H1 (cell line): Measurements from ENCODE around the gene C2CD3. TPM values are rescaled to one million over a fixed set of nuclear protein-coding genes. Genes with fewer than 3 reads are reported as not detected.

Experiments used
- CTCF ChIA-PET: fragments of 300-600 bp; sonication (Branson Sonifier 250); formaldehyde crosslinking; loops from one replicate; lab custom pipeline; 2021; ENCODE audit not compliant: partially characterized antibody; lab: Charles Lee
- POLR2A ChIA-PET: fragments of 300-600 bp; sonication (Branson Sonifier 250); formaldehyde crosslinking; loops from one replicate; lab custom pipeline; 2021; ENCODE audit warnings: inconsistent platforms; ENCODE audit not compliant: partially characterized antibody; lab: Charles Lee
- DNase-seq, 2 experiments: peaks; one replicate each; pipeline versions ENCODE4 v3.0.0 to v3.0.0-alpha.2; 2010 to 2022; ENCODE audit warnings: low spot score in 2 of 2, low read depth in 1 of 2, mixed read lengths in 1 of 2
- FAIRE-seq: peaks from 2 replicates; lab custom pipeline; 2011; peaks lifted over from hg19 to GRCh38; lab: Jason Lieb, UNC
- H2AFZ ChIP-seq: 2 replicates; pipeline ENCODE4 v1.8.1; 2012; ENCODE audit warnings: low read length, inconsistent platforms
- H2AK5ac ChIP-seq: 2 replicates; pipeline ENCODE4 v1.6.1; 2013; ENCODE audit warnings: low read depth, low read length
- H2BK120ac ChIP-seq: replicated peaks from 2 replicates; pipeline ENCODE3; 2013; ENCODE audit warnings: low read depth, low read length, inconsistent platforms
- H2BK12ac ChIP-seq: 2 replicates; pipeline ENCODE4 v1.6.1; 2013; ENCODE audit warnings: low read depth, low read length
- H2BK15ac ChIP-seq: 2 replicates; pipeline ENCODE4 v1.6.1; 2013; ENCODE audit warnings: low read length
- H2BK20ac ChIP-seq: 2 replicates; pipeline ENCODE4 v1.6.1; 2013; ENCODE audit warnings: low read length
- H2BK5ac ChIP-seq: 2 replicates; pipeline ENCODE4 v1.6.1; 2013; ENCODE audit warnings: low read depth, low read length
- H3K14ac ChIP-seq: 2 replicates; pipeline ENCODE4 v1.6.1; 2013; ENCODE audit warnings: inconsistent platforms; ENCODE audit not compliant: insufficient read length
- H3K18ac ChIP-seq: 2 replicates; pipeline ENCODE4 v1.6.1; 2013; ENCODE audit warnings: low read length; ENCODE audit errors: extremely low read depth
- H3K23ac ChIP-seq: 2 replicates; pipeline ENCODE4 v1.6.1; 2013; ENCODE audit warnings: inconsistent platforms; ENCODE audit not compliant: insufficient read length
- H3K23me2 ChIP-seq: 2 replicates; pipeline ENCODE4 v1.6.1; 2013; ENCODE audit warnings: low read depth, low read length
- H3K27ac ChIP-seq: 2 replicates; pipeline ENCODE4 v1.6.1; 2011; ENCODE audit warnings: low read depth, low read length, inconsistent platforms
- H3K27me3 ChIP-seq, 4 experiments: replicated peaks in 1 of 4; 1 replicate in 1 of 4; 2 replicates in 3 of 4; pipeline versions ENCODE4 v1.6.1 to v1.8.1; 2011 to 2013; ENCODE audit warnings: low read length in 3 of 4, mild to moderate bottlenecking in 3 of 4, inconsistent platforms in 2 of 4, mixed read lengths in 2 of 4, moderate library complexity in 1 of 4; ENCODE audit not compliant: control insufficient read depth in 3 of 4, insufficient read depth in 3 of 4; ENCODE audit errors: extremely low read depth in 1 of 4
- H3K36me3 ChIP-seq, 4 experiments: 2 replicates each; pipeline versions ENCODE4 v1.6.1 to v1.8.1; 2011 to 2013; ENCODE audit warnings: mild to moderate bottlenecking in 4 of 4, low read length in 3 of 4, moderate library complexity in 2 of 4, control low read depth in 1 of 4, inconsistent platforms in 1 of 4; ENCODE audit not compliant: insufficient read depth in 4 of 4, control insufficient read depth in 2 of 4
- H3K4ac ChIP-seq: replicated peaks from 2 replicates; pipeline ENCODE3; 2013; ENCODE audit warnings: low read length, low read depth, mixed read lengths, inconsistent platforms; ENCODE audit not compliant: insufficient read length
- H3K4me1 ChIP-seq, 4 experiments: replicated peaks in 1 of 4; 1 replicate in 1 of 4; 2 replicates in 3 of 4; pipeline versions ENCODE4 v1.6.1 to v1.8.1; 2011 to 2013; ENCODE audit warnings: low read length in 3 of 4, inconsistent platforms in 2 of 4, mixed read lengths in 1 of 4; ENCODE audit not compliant: insufficient read depth in 4 of 4, control insufficient read depth in 3 of 4
- H3K4me2 ChIP-seq, 2 experiments: 2 replicates each; pipeline versions ENCODE4 v1.6.1 to v1.8.1; 2011 to 2013; ENCODE audit warnings: low read depth in 2 of 2, low read length in 2 of 2, control low read depth in 1 of 2, inconsistent platforms in 1 of 2, mild to moderate bottlenecking in 1 of 2; ENCODE audit not compliant: insufficient read depth in 1 of 2
- H3K4me3 ChIP-seq, 4 experiments: fragments of 200-600, 300-600 bp in 1 of 4; sonication (generic), shearing (Covaris generic), sonication (Bioruptor Twin) in 1 of 4; 2 replicates each; pipeline versions ENCODE4 v1.5.1 to v1.8.1; 2011 to 2016; ENCODE audit warnings: low read length in 4 of 4, low read depth in 3 of 4, control low read depth in 2 of 4, inconsistent platforms in 2 of 4, mild to moderate bottlenecking in 2 of 4, mixed read lengths in 1 of 4, moderate library complexity in 1 of 4; ENCODE audit not compliant: insufficient read depth in 2 of 4; ENCODE audit errors: extremely low read depth in 1 of 4
- H3K56ac ChIP-seq: replicated peaks from 2 replicates; pipeline ENCODE3; 2013; ENCODE audit warnings: low read depth, mild to moderate bottlenecking, mixed read lengths, low read length, inconsistent platforms; ENCODE audit not compliant: insufficient read length
- H3K79me1 ChIP-seq: 2 replicates; pipeline ENCODE4 v1.6.1; 2013; ENCODE audit warnings: low read depth, low read length, control low read depth
- H3K79me2 ChIP-seq, 2 experiments: 2 replicates each; pipeline versions ENCODE4 v1.6.1 to v1.8.1; 2012 to 2013; ENCODE audit warnings: low read length in 2 of 2, mild to moderate bottlenecking in 2 of 2, inconsistent platforms in 1 of 2; ENCODE audit not compliant: insufficient read depth in 2 of 2, control insufficient read depth in 1 of 2
- H3K9ac ChIP-seq, 4 experiments: replicated peaks in 1 of 4; 1 replicate in 1 of 4; 2 replicates in 3 of 4; pipeline versions ENCODE4 v1.6.1 to v1.8.1; 2011 to 2013; ENCODE audit warnings: low read depth in 3 of 4, low read length in 3 of 4, control low read depth in 2 of 4, mild to moderate bottlenecking in 2 of 4, moderate library complexity in 2 of 4, inconsistent platforms in 1 of 4; ENCODE audit errors: extremely low read depth in 1 of 4
- H3K9me3 ChIP-seq, 2 experiments: 2 replicates each; pipeline versions ENCODE4 v1.6.1 to v1.8.1; 2012 to 2013; ENCODE audit warnings: mild to moderate bottlenecking in 2 of 2, moderate library complexity in 2 of 2, control low read depth in 1 of 2, inconsistent platforms in 1 of 2, low read depth in 1 of 2, low read length in 1 of 2, mixed read lengths in 1 of 2; ENCODE audit not compliant: insufficient read depth in 2 of 2
- H4K20me1 ChIP-seq, 2 experiments: replicated peaks in 1 of 2; 2 replicates each; pipeline versions ENCODE3 to v1.8.1; 2011 to 2013; ENCODE audit warnings: inconsistent platforms in 2 of 2, low read length in 2 of 2, mild to moderate bottlenecking in 1 of 2; ENCODE audit not compliant: insufficient read depth in 2 of 2, control insufficient read depth in 1 of 2
- H4K5ac ChIP-seq: 2 replicates; pipeline ENCODE4 v1.6.1; 2013; ENCODE audit warnings: low read length, low read depth, mixed read lengths, inconsistent platforms; ENCODE audit not compliant: insufficient read length
- H4K8ac ChIP-seq: 2 replicates; pipeline ENCODE4 v1.8.0; 2013; ENCODE audit warnings: mild to moderate bottlenecking, moderate library complexity, low read length, inconsistent platforms; ENCODE audit not compliant: insufficient read depth; ENCODE audit errors: extremely low read depth
- H4K91ac ChIP-seq: replicated peaks from 2 replicates; pipeline ENCODE3; 2013; ENCODE audit warnings: low read length, mixed read lengths, inconsistent platforms; ENCODE audit not compliant: insufficient read length
- GABPA ChIP-seq: IDR thresholded peaks from 2 replicates; pipeline ENCODE4 v1.6.1; 2011; ENCODE audit warnings: mild to moderate bottlenecking, low read length, moderate library complexity, borderline replicate concordance; ENCODE audit not compliant: insufficient read depth
- MAFK ChIP-seq: IDR thresholded peaks from 2 replicates; pipeline ENCODE4 v1.6.1; 2012; ENCODE audit warnings: low read depth, mild to moderate bottlenecking, improper control_type of control experiment, low read length
- PHF8 ChIP-seq: fragments of 200-600 bp; sonication (generic); conservative IDR thresholded peaks from 2 replicates; pipeline ENCODE4 v1.7.1; 2012; ENCODE audit warnings: low read depth, mild to moderate bottlenecking, inconsistent platforms, low read length, moderate library complexity
- SP2 ChIP-seq: IDR thresholded peaks from 2 replicates; pipeline ENCODE4 v1.6.1; 2012; ENCODE audit warnings: mild to moderate bottlenecking, low read length, inconsistent platforms
- TEAD4 ChIP-seq: IDR thresholded peaks from 2 replicates; pipeline ENCODE4 v1.6.1; 2012; ENCODE audit warnings: low read depth, low read length, inconsistent platforms, mixed read lengths
- WGBS, 2 experiments: shearing (Covaris generic) in 1 of 2; methylation state at CpG; one replicate each; pipeline versions ENCODE4 v1.1.6 to v1.1.7; 2013 to 2015; ENCODE audit warnings: low lambda C conversion rate in 2 of 2, mixed read lengths in 2 of 2, inconsistent platforms in 1 of 2, low coverage in 1 of 2, missing lambda C conversion rate in 1 of 2; ENCODE audit not compliant: insufficient replicate concordance in 2 of 2, insufficient coverage in 1 of 2, insufficient read length in 1 of 2; ENCODE audit errors: extremely low coverage in 1 of 2, missing lambda C conversion rate in 1 of 2; 5-methylcytosine and 5-hydroxymethylcytosine counted together
- polyA plus RNA-seq, 7 experiments: library from polyadenylated mRNA; depleted of rRNA in 3 of 7; stranded (reverse) in 5 of 7; unstranded in 2 of 7; fragments of >200 nt in 5 of 7; fragments of 200-250 nt in 2 of 7; gene quantifications; 1 replicate in 5 of 7; 2 replicates in 1 of 7; 4 replicates in 1 of 7; pipeline versions ENCODE4 v1.2.1 to v1.2.3, GENCODE V29; 2011 to 2013; ENCODE audit warnings: missing spikeins in 2 of 7, mixed read lengths in 2 of 7
- total RNA-seq: library from RNA; stranded (reverse); fragmentation: NEBNext Ultra II Directional; extraction: Animal tissue kit (Norgen Biotek cat#: 25700); gene quantifications from 2 replicates; pipeline ENCODE4 v1.2.1, GENCODE V29; 2021

Gene C2CD3
- total and polyA plus RNA-seq, 2 of the 8 experiments (the other 6 are each of a cell fraction or from before 2014, with no cell fraction given), result 11.0 to 29.1 TPM

- 93% methylated on average over 4 of the region's 4 CpGs; no CpG with 5 or more reads in 1 of the 2 experiments for WGBS, 2 experiments
- H2BK5ac ChIP-seq, result no peak overlapping the region
Observed at GRCh38 chr11:74182635-74183034, 11.8 kb upstream of the C2CD3 start.

More at GRCh38 chr11:74182635-74183034, 11.8 kb upstream of the C2CD3 start:
- ChIA-PET POLR2A (no interaction called here), CTCF (interaction anchor here (0.7 to 1.3 kb wide), 2 partner anchors 9 to 31 kb away, joined by 3 read pairs; no protein-coding TSS in a partner anchor)
- no peak overlapping the region for H4K8ac ChIP-seq
- no peak overlapping the region for H3K4ac ChIP-seq
- FAIRE-seq (no peak), DNase-seq (no peak)
- no peaks in the 10 kb centered on the region for H3K9me3 ChIP-seq
- H3K23ac ChIP-seq, result no peak overlapping the region
- no peak overlapping the region for H2BK12ac ChIP-seq
- no peak overlapping the region for H2BK20ac ChIP-seq
- H3K79me2 ChIP-seq, result peaks cover 0 to 58% of the 10 kb centered on the region in 2 experiments; a peak in 2 of 4 replicates
- peaks cover 0 to 4% of the 10 kb centered on the region in 2 experiments for H4K20me1 ChIP-seq
- no peak overlapping the region for H3K4me3 ChIP-seq
- H3K36me3 ChIP-seq, result no peaks in the 10 kb centered on the region
- H3K4me1 ChIP-seq, result no peaks in the 10 kb centered on the region
- no peak overlapping the region for H2AK5ac ChIP-seq
- H4K91ac ChIP-seq, result no peak overlapping the region
- H3K79me1 ChIP-seq, result no peaks in the 10 kb centered on the region; the same call in 1 of the 2 replicates
- H3K9ac ChIP-seq, result no peak overlapping the region
- no peak overlapping the region for H3K14ac ChIP-seq
- H3K56ac ChIP-seq, result no peak overlapping the region
- H3K18ac ChIP-seq, result no peak overlapping the region
- TF ChIP-seq GABPA (no peak), MAFK (no peak), PHF8 (no peak), TEAD4 (no peak), SP2 (no peak)
- no peak overlapping the region for H3K4me2 ChIP-seq
- no peaks in the 10 kb centered on the region for H3K23me2 ChIP-seq
- H2AFZ ChIP-seq, result no peak overlapping the region
- H3K27me3 ChIP-seq, result no peaks in the 10 kb centered on the region
- H2BK15ac ChIP-seq, result no peak overlapping the region
- H2BK120ac ChIP-seq, result no peak overlapping the region
- no peak overlapping the region for H3K27ac ChIP-seq
- H4K5ac ChIP-seq, result no peak overlapping the region
